K562 (cell line): Measurements from ENCODE around the gene POLR3K. TPM values are rescaled to one million over a fixed set of nuclear protein-coding genes. Genes with fewer than 3 reads are reported as not detected.

Experiments used
- DACH1 ChIP-seq: fragments of 450-650 bp; IDR thresholded peaks from 2 replicates; pipeline ENCODE4 v1.6.1; 2018; ENCODE audit not compliant: partially characterized antibody
- E2F4 ChIP-seq: sonication (generic); formaldehyde crosslinking; IDR thresholded peaks from 2 replicates; pipeline ENCODE4 v1.8.0; 2022; ENCODE audit warnings: mild to moderate bottlenecking, low read depth, missing genetic modification reagents
- GABPA ChIP-seq: fragments of 200-800 bp; sonication (Bioruptor generic); conservative IDR thresholded peaks from 2 replicates; pipeline ENCODE4 v1.6.1; 2016; ENCODE audit warnings: low read depth, missing genetic modification characterization, missing compliant biosample characterization
- HNRNPUL1 ChIP-seq: fragments of 200-400 bp; formaldehyde crosslinking; IDR thresholded peaks from 2 replicates; pipeline ENCODE4 v1.6.1; 2017; ENCODE audit warnings: low read length
- MYC ChIP-seq, 2 experiments: fragments of 250-450 bp in 1 of 2; sonication (Bioruptor Pico) in 1 of 2; IDR thresholded peaks; 2 replicates each; pipeline versions ENCODE4 v1.5.1 to v1.6.1; 2012 to 2021; ENCODE audit warnings: low read depth in 2 of 2, borderline replicate concordance in 1 of 2, improper control_type of control experiment in 1 of 2, low read length in 1 of 2, mild to moderate bottlenecking in 1 of 2, moderate library complexity in 1 of 2
- NFYB ChIP-seq: IDR thresholded peaks from 2 replicates; pipeline ENCODE4 v1.6.1; 2011; ENCODE audit warnings: mild to moderate bottlenecking, moderate library complexity; ENCODE audit not compliant: insufficient read length; ENCODE audit errors: extremely low read depth
- POLR2AphosphoS5 ChIP-seq: IDR thresholded peaks from 2 replicates; pipeline ENCODE4 v1.6.1; 2011; ENCODE audit warnings: mild to moderate bottlenecking, low read depth, low read length, moderate library complexity; ENCODE audit not compliant: control insufficient read depth, insufficient read depth
- ZNF12 ChIP-seq: sonication (generic); formaldehyde crosslinking; IDR thresholded peaks from 2 replicates; pipeline ENCODE4 v1.4.0; 2020; ENCODE audit warnings: mild to moderate bottlenecking, missing genetic modification reagents
- ZNF444 ChIP-seq: fragments of 250-450 bp; sonication (Bioruptor Pico); IDR thresholded peaks from 2 replicates; pipeline ENCODE4 v1.4.0; 2020; ENCODE audit warnings: mild to moderate bottlenecking, moderate library complexity
- polyA plus RNA-seq, 8 experiments: library from polyadenylated mRNA; depleted of rRNA in 4 of 8; stranded (reverse) in 5 of 8; unstranded in 3 of 8; fragments of >200 nt; fragmentation: Nextera tagmentation in 2 of 8; fragmentation: Illumina TruSeq in 1 of 8; extraction: Ambion mirVana in 2 of 8; extraction: Trizol in 1 of 8; gene quantifications; 2 replicates each; pipeline versions ENCODE4 v1.2.1 to v1.2.3, GENCODE V29; 2011 to 2014; ENCODE audit warnings: inconsistent platforms in 1 of 8, missing spikeins in 1 of 8
- total RNA-seq, 7 experiments: library from RNA; depleted of rRNA in 6 of 7; stranded (reverse); fragments of >200 nt in 6 of 7; fragmentation: Illumina TruSeq in 2 of 7; extraction: Trizol in 2 of 7; gene quantifications; 2 replicates each; pipeline versions ENCODE4 v1.2.1 to v1.2.3, GENCODE V29; 2011 to 2021; ENCODE audit warnings: low replicate concordance in 1 of 7
- TF ChIP-seq, protein P1 (sequence below): fragments of 450-650 bp; IDR thresholded peaks from 2 replicates; pipeline ENCODE4 v1.6.1; 2017; ENCODE audit warnings: antibody characterized with exemption, mild to moderate bottlenecking
- TF ChIP-seq, protein P2 (sequence below): sonication (generic); formaldehyde crosslinking; IDR thresholded peaks from 2 replicates; pipeline ENCODE4 v1.9.0; 2022; ENCODE audit warnings: mild to moderate bottlenecking, missing genetic modification reagents
- TF ChIP-seq, protein P3 (sequence below): fragments of 250-450 bp; sonication (Bioruptor Pico); IDR thresholded peaks from 2 replicates; pipeline ENCODE4 v1.8.0; 2021; ENCODE audit warnings: moderate library complexity, mild to moderate bottlenecking, inconsistent platforms
- TF ChIP-seq, protein P4 (sequence below): fragments of 450-650 bp; IDR thresholded peaks from 2 replicates; pipeline ENCODE4 v1.6.1; 2016; ENCODE audit warnings: borderline replicate concordance
- TF ChIP-seq, protein P5 (sequence below): fragments of 250-450 bp; sonication (Bioruptor Pico); IDR thresholded peaks from 2 replicates; pipeline ENCODE4 v1.8.0; 2022; ENCODE audit warnings: moderate library complexity, mild to moderate bottlenecking, inconsistent platforms

Gene POLR3K
- total and polyA plus RNA-seq, 9 of the 15 experiments (the other 6 are each of a cell fraction or from before 2014, with no cell fraction given), result 42.1 to 315 (median 86.7) TPM

DNA sequence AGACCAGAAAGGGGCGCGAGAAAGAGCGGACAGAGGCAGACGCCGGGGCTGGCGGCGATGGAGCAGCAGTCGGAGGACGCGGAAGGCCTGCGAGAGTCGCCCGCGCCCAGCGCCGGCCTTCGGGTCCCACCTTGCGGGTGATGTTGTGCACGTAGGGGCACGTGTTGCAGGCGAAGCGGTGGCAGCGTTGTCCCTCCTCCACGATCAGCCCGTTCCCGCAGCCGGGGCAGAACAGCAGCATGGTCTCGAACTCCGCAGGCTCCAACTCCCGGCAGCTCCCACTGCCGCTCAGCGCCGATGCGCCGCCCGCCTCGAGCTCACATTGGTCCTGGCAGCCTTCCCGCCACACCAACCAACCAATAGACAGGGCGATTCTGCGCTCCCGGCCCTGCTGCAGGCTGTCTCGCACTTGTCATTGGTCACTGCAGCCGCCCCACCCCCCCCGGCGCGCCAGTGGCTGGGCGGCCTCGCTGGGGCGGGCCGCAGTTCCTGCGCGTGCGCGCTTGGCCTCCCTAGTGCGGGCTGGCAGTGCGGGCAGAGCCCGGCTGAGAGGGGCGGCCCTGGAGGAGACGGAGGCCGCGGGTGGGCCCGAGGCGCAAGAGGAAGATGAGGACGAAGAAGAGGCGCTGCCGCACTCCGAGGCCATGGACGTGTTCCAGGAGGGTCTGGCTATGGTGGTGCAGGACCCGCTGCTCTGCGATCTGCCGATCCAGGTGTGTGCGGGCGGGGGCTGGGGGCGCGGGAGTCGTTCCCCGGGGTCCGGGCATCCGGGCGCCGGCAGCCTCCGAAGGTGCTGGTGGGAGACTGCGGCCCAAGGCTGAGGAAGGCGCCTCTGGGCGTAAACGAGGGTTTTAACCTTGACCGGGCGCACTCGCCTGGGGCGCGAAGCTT is at the start of gene POLR3K, which contains the start of gene SNRNP25 (continued):
- TF ChIP-seq HNRNPUL1 (no peak), NFYB (peak; percentile 85), POLR2AphosphoS5 (peak; percentile 45; the same call in 1 of the 2 replicates), ZNF444 (CRISPR knock-in tag) (no peak), E2F4 (peak; percentile 83; the same call in 1 of the 2 replicates), GABPA (tag) (no peak), ZNF12 (no peak), DACH1 (no peak), MYC (IDR thresholded peaks at IDR 0.05; ENCODE audit: low read depth, low read length) (peak; percentile 62; the same call in 1 of the 2 replicates), MYC (CRISPR knock-in tag; IDR thresholded peaks at IDR 0.05; ENCODE audit: borderline replicate concordance, low read depth) (peak; percentile 72; the same call in 1 of the 2 replicates)
- TF ChIP-seq, protein P1, sequence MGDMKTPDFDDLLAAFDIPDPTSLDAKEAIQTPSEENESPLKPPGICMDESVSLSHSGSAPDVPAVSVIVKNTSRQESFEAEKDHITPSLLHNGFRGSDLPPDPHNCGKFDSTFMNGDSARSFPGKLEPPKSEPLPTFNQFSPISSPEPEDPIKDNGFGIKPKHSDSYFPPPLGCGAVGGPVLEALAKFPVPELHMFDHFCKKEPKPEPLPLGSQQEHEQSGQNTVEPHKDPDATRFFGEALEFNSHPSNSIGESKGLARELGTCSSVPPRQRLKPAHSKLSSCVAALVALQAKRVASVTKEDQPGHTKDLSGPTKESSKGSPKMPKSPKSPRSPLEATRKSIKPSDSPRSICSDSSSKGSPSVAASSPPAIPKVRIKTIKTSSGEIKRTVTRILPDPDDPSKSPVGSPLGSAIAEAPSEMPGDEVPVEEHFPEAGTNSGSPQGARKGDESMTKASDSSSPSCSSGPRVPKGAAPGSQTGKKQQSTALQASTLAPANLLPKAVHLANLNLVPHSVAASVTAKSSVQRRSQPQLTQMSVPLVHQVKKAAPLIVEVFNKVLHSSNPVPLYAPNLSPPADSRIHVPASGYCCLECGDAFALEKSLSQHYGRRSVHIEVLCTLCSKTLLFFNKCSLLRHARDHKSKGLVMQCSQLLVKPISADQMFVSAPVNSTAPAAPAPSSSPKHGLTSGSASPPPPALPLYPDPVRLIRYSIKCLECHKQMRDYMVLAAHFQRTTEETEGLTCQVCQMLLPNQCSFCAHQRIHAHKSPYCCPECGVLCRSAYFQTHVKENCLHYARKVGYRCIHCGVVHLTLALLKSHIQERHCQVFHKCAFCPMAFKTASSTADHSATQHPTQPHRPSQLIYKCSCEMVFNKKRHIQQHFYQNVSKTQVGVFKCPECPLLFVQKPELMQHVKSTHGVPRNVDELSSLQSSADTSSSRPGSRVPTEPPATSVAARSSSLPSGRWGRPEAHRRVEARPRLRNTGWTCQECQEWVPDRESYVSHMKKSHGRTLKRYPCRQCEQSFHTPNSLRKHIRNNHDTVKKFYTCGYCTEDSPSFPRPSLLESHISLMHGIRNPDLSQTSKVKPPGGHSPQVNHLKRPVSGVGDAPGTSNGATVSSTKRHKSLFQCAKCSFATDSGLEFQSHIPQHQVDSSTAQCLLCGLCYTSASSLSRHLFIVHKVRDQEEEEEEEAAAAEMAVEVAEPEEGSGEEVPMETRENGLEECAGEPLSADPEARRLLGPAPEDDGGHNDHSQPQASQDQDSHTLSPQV, result peak; percentile 35; the same call in 1 of the 2 replicates
- TF ChIP-seq, protein P2, sequence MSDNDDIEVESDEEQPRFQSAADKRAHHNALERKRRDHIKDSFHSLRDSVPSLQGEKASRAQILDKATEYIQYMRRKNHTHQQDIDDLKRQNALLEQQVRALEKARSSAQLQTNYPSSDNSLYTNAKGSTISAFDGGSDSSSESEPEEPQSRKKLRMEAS (CRISPR knock-in tag), result peak; percentile 89
- TF ChIP-seq, protein P3, sequence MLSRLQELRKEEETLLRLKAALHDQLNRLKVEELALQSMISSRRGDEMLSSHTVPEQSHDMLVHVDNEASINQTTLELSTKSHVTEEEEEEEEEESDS (CRISPR knock-in tag), result no peak
- TF ChIP-seq, protein P4, sequence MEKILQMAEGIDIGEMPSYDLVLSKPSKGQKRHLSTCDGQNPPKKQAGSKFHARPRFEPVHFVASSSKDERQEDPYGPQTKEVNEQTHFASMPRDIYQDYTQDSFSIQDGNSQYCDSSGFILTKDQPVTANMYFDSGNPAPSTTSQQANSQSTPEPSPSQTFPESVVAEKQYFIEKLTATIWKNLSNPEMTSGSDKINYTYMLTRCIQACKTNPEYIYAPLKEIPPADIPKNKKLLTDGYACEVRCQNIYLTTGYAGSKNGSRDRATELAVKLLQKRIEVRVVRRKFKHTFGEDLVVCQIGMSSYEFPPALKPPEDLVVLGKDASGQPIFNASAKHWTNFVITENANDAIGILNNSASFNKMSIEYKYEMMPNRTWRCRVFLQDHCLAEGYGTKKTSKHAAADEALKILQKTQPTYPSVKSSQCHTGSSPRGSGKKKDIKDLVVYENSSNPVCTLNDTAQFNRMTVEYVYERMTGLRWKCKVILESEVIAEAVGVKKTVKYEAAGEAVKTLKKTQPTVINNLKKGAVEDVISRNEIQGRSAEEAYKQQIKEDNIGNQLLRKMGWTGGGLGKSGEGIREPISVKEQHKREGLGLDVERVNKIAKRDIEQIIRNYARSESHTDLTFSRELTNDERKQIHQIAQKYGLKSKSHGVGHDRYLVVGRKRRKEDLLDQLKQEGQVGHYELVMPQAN, result peak; percentile 85
- TF ChIP-seq, protein P5, sequence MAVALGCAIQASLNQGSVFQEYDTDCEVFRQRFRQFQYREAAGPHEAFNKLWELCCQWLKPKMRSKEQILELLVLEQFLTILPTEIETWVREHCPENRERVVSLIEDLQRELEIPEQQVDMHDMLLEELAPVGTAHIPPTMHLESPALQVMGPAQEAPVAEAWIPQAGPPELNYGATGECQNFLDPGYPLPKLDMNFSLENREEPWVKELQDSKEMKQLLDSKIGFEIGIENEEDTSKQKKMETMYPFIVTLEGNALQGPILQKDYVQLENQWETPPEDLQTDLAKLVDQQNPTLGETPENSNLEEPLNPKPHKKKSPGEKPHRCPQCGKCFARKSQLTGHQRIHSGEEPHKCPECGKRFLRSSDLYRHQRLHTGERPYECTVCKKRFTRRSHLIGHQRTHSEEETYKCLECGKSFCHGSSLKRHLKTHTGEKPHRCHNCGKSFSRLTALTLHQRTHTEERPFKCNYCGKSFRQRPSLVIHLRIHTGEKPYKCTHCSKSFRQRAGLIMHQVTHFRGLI (CRISPR knock-in tag), result no peak
